PC-9 (cell line): ENCODE measurements around the gene RPTOR. TPM values are rescaled to one million over a fixed set of nuclear protein-coding genes. Genes with fewer than 3 reads are reported as not detected.

Experiments
- BruUV-seq: library from RNA; stranded (reverse); fragments of 400-500 nt; replicated peaks from 2 replicates; lab custom pipeline; 2021; lab: Mats Ljungman, UMichigan
- CTCF ChIA-PET: fragments of 300-600 bp; sonication (Branson Sonifier 250); formaldehyde crosslinking; loops from one replicate; lab custom pipeline; 2022; ENCODE audit warnings: antibody characterized with exemption; lab: Charles Lee
- POLR2A ChIA-PET: fragments of 300-600 bp; sonication (Branson Sonifier 250); formaldehyde crosslinking; loops from one replicate; lab custom pipeline; 2022; ENCODE audit warnings: antibody characterized with exemption; ENCODE audit not compliant: unreplicated experiment; lab: Charles Lee
- DNase-seq, 2 experiments: peaks; one replicate each; pipeline versions ENCODE4 v3.0.0 to v3.0.0-alpha.2; 2015 to 2022; ENCODE audit warnings: mixed read lengths in 1 of 2
- H2AFZ ChIP-seq: fragments of 200-600 bp; sonication (generic); 2 replicates; pipeline ENCODE4 v1.8.1; 2017; ENCODE audit warnings: antibody characterized with exemption
- H3F3A ChIP-seq: fragments of 200-600 bp; sonication (generic); 2 replicates; pipeline ENCODE4 v1.8.1; 2017; ENCODE audit warnings: antibody characterized with exemption, mild to moderate bottlenecking, low read depth; ENCODE audit not compliant: insufficient read depth
- H3K27ac ChIP-seq: fragments of 200-600 bp; sonication (generic); 2 replicates; pipeline ENCODE4 v1.6.1; 2016; ENCODE audit warnings: mixed run types
- H3K27me3 ChIP-seq: fragments of 200-600 bp; sonication (generic); 2 replicates; pipeline ENCODE4 v1.6.1; 2016; ENCODE audit warnings: low read depth, mixed run types; ENCODE audit not compliant: insufficient read depth
- H3K36me3 ChIP-seq: fragments of 200-600 bp; sonication (generic); 2 replicates; pipeline ENCODE4 v1.6.1; 2016; ENCODE audit warnings: low read depth, mixed run types
- H3K4me1 ChIP-seq: fragments of 200-600 bp; sonication (generic); replicated peaks from 2 replicates; pipeline ENCODE4 v1.6.1; 2016; ENCODE audit warnings: mixed run types; ENCODE audit not compliant: insufficient read depth
- H3K4me2 ChIP-seq: fragments of 200-600 bp; sonication (generic); 2 replicates; pipeline ENCODE4 v1.6.1; 2017; ENCODE audit warnings: mixed run types
- H3K4me3 ChIP-seq: fragments of 200-600 bp; sonication (generic); 2 replicates; pipeline ENCODE4 v1.6.1; 2016; ENCODE audit warnings: mixed run types
- H3K79me2 ChIP-seq: fragments of 200-600 bp; sonication (generic); 2 replicates; pipeline ENCODE4 v1.6.1; 2017; ENCODE audit warnings: low read depth, mixed run types
- H3K9me2 ChIP-seq: fragments of 200-600 bp; sonication (generic); 2 replicates; pipeline ENCODE4 v1.8.1; 2017; ENCODE audit warnings: mild to moderate bottlenecking; ENCODE audit not compliant: insufficient read depth
- H3K9me3 ChIP-seq: fragments of 200-600 bp; sonication (generic); 2 replicates; pipeline ENCODE4 v1.8.1; 2016; ENCODE audit warnings: low read depth; ENCODE audit not compliant: insufficient read depth
- H4K20me1 ChIP-seq: fragments of 200-600 bp; sonication (generic); 2 replicates; pipeline ENCODE4 v1.8.1; 2017; ENCODE audit not compliant: insufficient read depth
- EZH2 ChIP-seq: fragments of 200-600 bp; sonication (generic); IDR thresholded peaks from 2 replicates; pipeline ENCODE4 v1.8.0; 2017; ENCODE audit warnings: antibody characterized with exemption, low read depth
- intact Hi-C: fragments of 100-400 bp; cut with micrococcal nuclease; formaldehyde crosslinking; loops from one replicate; pipeline ENCODE4 v1.10.0; 2022; ENCODE audit not compliant: unreplicated experiment
- total RNA-seq: library from RNA; stranded (reverse); gene quantifications from 2 replicates; pipeline ENCODE4 v1.2.3, GENCODE V29; 2021
- TF ChIP-seq, protein P1 (sequence below): fragments of 200-600 bp; sonication (generic); conservative IDR thresholded peaks from 2 replicates; pipeline ENCODE4 v1.6.1; 2017; ENCODE audit warnings: mixed run types, antibody characterized with exemption, mild to moderate bottlenecking, moderate library complexity

Gene RPTOR
- total RNA-seq, 1 experiment from 2014 or later = 50.8 TPM

DNA sequence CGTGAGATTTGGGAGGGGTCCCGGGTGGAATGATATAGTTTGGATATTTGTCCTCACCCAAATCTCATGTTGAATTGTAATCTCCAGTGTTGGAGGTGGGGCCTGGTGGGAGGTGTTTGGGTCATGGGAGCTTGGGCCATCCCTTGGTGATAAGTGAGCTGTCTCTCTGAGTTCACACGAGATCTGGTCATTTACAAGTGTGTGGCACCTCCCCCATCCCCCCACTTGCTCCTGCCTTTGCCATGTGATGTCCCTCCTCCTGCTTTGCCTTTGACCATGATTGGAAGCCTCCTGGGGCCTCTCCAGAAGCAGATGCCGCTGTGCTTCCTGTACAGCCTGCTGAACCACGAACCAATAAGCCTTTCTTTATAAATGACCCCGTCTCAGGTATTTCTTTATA lies 469.0 kb downstream of the RPTOR start:
- H4K20me1 ChIP-seq = no peaks in the 10 kb centered on the region
- no peak for TF ChIP-seq EZH2
- TF ChIP-seq, protein P1, sequence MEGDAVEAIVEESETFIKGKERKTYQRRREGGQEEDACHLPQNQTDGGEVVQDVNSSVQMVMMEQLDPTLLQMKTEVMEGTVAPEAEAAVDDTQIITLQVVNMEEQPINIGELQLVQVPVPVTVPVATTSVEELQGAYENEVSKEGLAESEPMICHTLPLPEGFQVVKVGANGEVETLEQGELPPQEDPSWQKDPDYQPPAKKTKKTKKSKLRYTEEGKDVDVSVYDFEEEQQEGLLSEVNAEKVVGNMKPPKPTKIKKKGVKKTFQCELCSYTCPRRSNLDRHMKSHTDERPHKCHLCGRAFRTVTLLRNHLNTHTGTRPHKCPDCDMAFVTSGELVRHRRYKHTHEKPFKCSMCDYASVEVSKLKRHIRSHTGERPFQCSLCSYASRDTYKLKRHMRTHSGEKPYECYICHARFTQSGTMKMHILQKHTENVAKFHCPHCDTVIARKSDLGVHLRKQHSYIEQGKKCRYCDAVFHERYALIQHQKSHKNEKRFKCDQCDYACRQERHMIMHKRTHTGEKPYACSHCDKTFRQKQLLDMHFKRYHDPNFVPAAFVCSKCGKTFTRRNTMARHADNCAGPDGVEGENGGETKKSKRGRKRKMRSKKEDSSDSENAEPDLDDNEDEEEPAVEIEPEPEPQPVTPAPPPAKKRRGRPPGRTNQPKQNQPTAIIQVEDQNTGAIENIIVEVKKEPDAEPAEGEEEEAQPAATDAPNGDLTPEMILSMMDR = no peak
- H3K9me3 ChIP-seq = no peaks in the 10 kb centered on the region
- no peaks in the 10 kb centered on the region for H3K27me3 ChIP-seq
- ChIA-PET CTCF (no interaction called here), POLR2A (interaction anchor here (0.6 kb wide), 1 partner anchor 59 kb away, joined by 3 read pairs; no protein-coding TSS in a partner anchor)
- intact Hi-C loops = no loop called here
- H3K27ac ChIP-seq = no peak overlapping the region
- no peak overlapping the region for H3K4me3 ChIP-seq
- no peaks in the 10 kb centered on the region for H3K4me1 ChIP-seq
- H3K9me2 ChIP-seq = no peaks in the 10 kb centered on the region
- no peak overlapping the region for H2AFZ ChIP-seq
- H3K79me2 ChIP-seq = no peaks in the 10 kb centered on the region
- no peak overlapping the region for H3K4me2 ChIP-seq
- H3F3A ChIP-seq = no peaks in the 10 kb centered on the region
- DNase-seq = no peak
- BruUV-seq = no TSS peak
- H3K36me3 ChIP-seq = no peaks in the 10 kb centered on the region

DNA sequence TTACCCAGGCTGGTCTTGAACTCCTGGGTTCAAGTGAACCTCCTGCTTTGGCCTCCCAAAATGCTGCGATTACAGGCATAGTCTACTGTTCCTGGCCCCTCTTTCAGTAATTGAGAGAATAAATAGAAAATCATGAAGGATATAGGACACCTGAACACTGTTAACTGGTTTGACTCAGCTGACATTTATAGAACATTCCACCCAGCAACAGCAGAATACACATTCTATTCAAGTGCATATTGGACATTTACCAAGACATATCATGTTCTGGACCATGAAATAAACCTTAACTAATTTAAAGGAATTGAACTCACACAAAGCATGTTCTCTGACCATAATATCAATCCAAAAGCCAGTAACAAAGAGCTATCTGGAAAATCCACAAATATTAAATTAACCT lies 470.5 kb downstream of the RPTOR start:
- BruUV-seq = no TSS peak
- no peaks in the 10 kb centered on the region for H3K9me3 ChIP-seq
- no peaks in the 10 kb centered on the region for H3K36me3 ChIP-seq
- no peaks in the 10 kb centered on the region for H3K79me2 ChIP-seq
- H3K27me3 ChIP-seq = no peaks in the 10 kb centered on the region
- no peak overlapping the region for H2AFZ ChIP-seq
- intact Hi-C loops = no loop called here
- CTCF ChIA-PET = no interaction called here
- no peaks in the 10 kb centered on the region for H3K9me2 ChIP-seq
- DNase-seq = no peak
- H4K20me1 ChIP-seq = no peaks in the 10 kb centered on the region
- no peak overlapping the region for H3K4me2 ChIP-seq
- no peak overlapping the region for H3K4me3 ChIP-seq
- POLR2A ChIA-PET = interaction anchor here (0.7 kb wide), 1 partner anchor 213 kb away, joined by 6 read pairs; no protein-coding TSS in a partner anchor
- no peaks in the 10 kb centered on the region for H3K4me1 ChIP-seq
- TF ChIP-seq, protein P1 = no peak
- TF ChIP-seq EZH2 = no peak
- H3K27ac ChIP-seq = no peak overlapping the region
- H3F3A ChIP-seq = no peaks in the 10 kb centered on the region

Other genes starting within 250 kb of the RPTOR start
- gene ENDOV, start 129.7 kb upstream of the RPTOR start, total RNA-seq = 50.3 and 84.8 TPM in 2 replicates
- 6.1 and 6.9 TPM in 2 replicates for gene NPTX1, start 68.2 kb upstream of the RPTOR start, total RNA-seq